Liver (tissue), 3 donors: ENCODE data around the gene ZNF318.
"Not testable (repeated sequence)": the region's sequence is repeated elsewhere in the genome, so short reads cannot be mapped to it uniquely, and the experiment has no call there.

Experiments used
- ATF3 ChIP-seq: IDR thresholded peaks from 2 replicates; pipeline ENCODE4 v1.6.1; 2016; ENCODE audit warnings: antibody characterized with exemption
- CTCF ChIP-seq: fragments of 150-350 bp; IDR thresholded peaks from 2 replicates; pipeline ENCODE4 v1.5.1; 2017; ENCODE audit warnings: improper control_type of control experiment, low read depth, low read length; ENCODE audit not compliant: missing input control
- EGR1 ChIP-seq, 2 donors: IDR thresholded peaks; 2 replicates each; pipeline ENCODE4 v1.6.1; 2016 to 2018; ENCODE audit warnings: antibody characterized with exemption in 2 of 2, low read depth in 2 of 2
- JUND ChIP-seq, 2 donors: IDR thresholded peaks; 2 replicates each; pipeline ENCODE4 v1.6.1; 2016; ENCODE audit warnings: antibody characterized with exemption in 2 of 2
- TAF1 ChIP-seq: conservative IDR thresholded peaks from 2 replicates; pipeline ENCODE4 v1.6.1; 2016; ENCODE audit warnings: antibody characterized with exemption, mild to moderate bottlenecking
- donor health status: healthy.
- donor health status: healthy.

DNA sequence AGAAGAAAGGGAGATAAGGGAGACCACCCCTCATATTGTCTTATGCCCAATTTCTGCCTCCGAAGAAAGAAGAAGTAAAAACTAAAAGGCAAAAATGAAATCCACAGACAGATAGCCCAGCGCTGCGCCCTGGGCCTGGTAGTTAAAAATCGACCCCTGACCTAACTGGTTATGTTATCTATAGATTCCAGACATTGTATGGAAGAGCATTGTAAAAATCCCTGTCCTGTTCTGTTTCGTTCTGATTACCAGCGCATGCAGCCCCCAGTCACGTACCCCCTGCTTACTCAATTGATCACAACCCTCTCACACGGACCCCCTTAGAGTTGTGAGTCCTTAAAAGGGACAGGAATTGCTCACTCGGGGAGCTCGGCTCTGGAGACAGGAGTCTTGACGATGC, 23.7 kb upstream of the ZNF318 start:
- not testable (repeated sequence) for TF ChIP-seq ATF3; CTCF; JUND (IDR thresholded peaks at IDR 0.05); EGR1 (IDR thresholded peaks at IDR 0.05; ENCODE audit: low read depth in 2 of 2); TAF1
